Trophoblast cell (in vitro differentiated cells and primary cell): Measurements from ENCODE around the gene GALNT7.
"Not testable (repeated sequence)": the region's sequence is repeated elsewhere in the genome, so short reads cannot be mapped to it uniquely, and the experiment has no call there.

ENCODE experiments used
- DNase-seq, 2 donors: peaks; one replicate each; pipeline ENCODE4 v3.0.0-alpha.2; 2016
- H2AFZ ChIP-seq: 2 replicates; pipeline ENCODE4 v1.6.1; 2013; ENCODE audit warnings: low read length, moderate library complexity, mild to moderate bottlenecking; ENCODE audit not compliant: insufficient read depth, poor library complexity
- H2AK5ac ChIP-seq: 2 replicates; pipeline ENCODE4 v1.6.1; 2013; ENCODE audit warnings: mild to moderate bottlenecking, low read length
- H2BK120ac ChIP-seq: 2 replicates; pipeline ENCODE4 v1.6.1; 2013; ENCODE audit warnings: low read length, mild to moderate bottlenecking, moderate library complexity; ENCODE audit not compliant: insufficient read depth, poor library complexity
- H2BK12ac ChIP-seq: 2 replicates; pipeline ENCODE4 v1.6.1; 2013; ENCODE audit warnings: mild to moderate bottlenecking, low read length, moderate library complexity
- H2BK5ac ChIP-seq: 2 replicates; pipeline ENCODE4 v1.6.1; 2013; ENCODE audit warnings: low read length, low read depth, moderate library complexity, mild to moderate bottlenecking; ENCODE audit not compliant: poor library complexity
- H3K14ac ChIP-seq: 2 replicates; pipeline ENCODE4 v1.6.1; 2013; ENCODE audit warnings: mild to moderate bottlenecking, low read length
- H3K18ac ChIP-seq: 2 replicates; pipeline ENCODE4 v1.6.1; 2013; ENCODE audit warnings: mild to moderate bottlenecking, low read length
- H3K23ac ChIP-seq: 2 replicates; pipeline ENCODE4 v1.6.1; 2013; ENCODE audit warnings: low read length
- H3K27ac ChIP-seq: 2 replicates; pipeline ENCODE4 v1.5.1; 2013; ENCODE audit warnings: low read depth, mild to moderate bottlenecking, inconsistent platforms, low read length, moderate library complexity
- H3K27me3 ChIP-seq: 2 replicates; pipeline ENCODE4 v1.6.1; 2013; ENCODE audit warnings: inconsistent platforms, mild to moderate bottlenecking, low read length, moderate library complexity; ENCODE audit not compliant: insufficient read depth
- H3K36me3 ChIP-seq, 2 experiments: 1 replicate in 1 of 2; 2 replicates in 1 of 2; pipeline ENCODE4 v1.6.1; 2013; ENCODE audit warnings: low read length in 2 of 2, mild to moderate bottlenecking in 2 of 2, moderate library complexity in 1 of 2; ENCODE audit not compliant: insufficient read depth in 2 of 2, control insufficient read depth in 1 of 2
- H3K4ac ChIP-seq: 2 replicates; pipeline ENCODE4 v1.6.1; 2013; ENCODE audit warnings: low read depth, mild to moderate bottlenecking, low read length, moderate library complexity
- H3K4me1 ChIP-seq, 2 experiments: 1 replicate in 1 of 2; 2 replicates in 1 of 2; pipeline ENCODE4 v1.6.1; 2013; ENCODE audit warnings: low read length in 2 of 2, mild to moderate bottlenecking in 2 of 2, moderate library complexity in 1 of 2; ENCODE audit not compliant: insufficient read depth in 2 of 2, control insufficient read depth in 1 of 2
- H3K4me2 ChIP-seq: 2 replicates; pipeline ENCODE4 v1.6.1; 2013; ENCODE audit warnings: inconsistent platforms, mild to moderate bottlenecking, low read length, moderate library complexity
- H3K4me3 ChIP-seq: 2 replicates; pipeline ENCODE4 v1.5.1; 2013; ENCODE audit warnings: mild to moderate bottlenecking, low read depth, low read length, inconsistent platforms
- H3K79me1 ChIP-seq: one replicate; pipeline ENCODE4 v1.6.1; 2013; ENCODE audit warnings: low read length
- H3K79me2 ChIP-seq: 2 replicates; pipeline ENCODE4 v1.6.1; 2013; ENCODE audit warnings: low read length, mild to moderate bottlenecking; ENCODE audit not compliant: control insufficient read depth, insufficient read depth, poor library complexity
- H3K9ac ChIP-seq: 2 replicates; pipeline ENCODE4 v1.6.1; 2013; ENCODE audit warnings: mild to moderate bottlenecking, low read length
- H3K9me3 ChIP-seq: 2 replicates; pipeline ENCODE4 v1.6.1; 2013; ENCODE audit warnings: low read depth, mild to moderate bottlenecking, control low read depth, inconsistent platforms, low read length; ENCODE audit not compliant: insufficient read depth
- H4K12ac ChIP-seq: 2 replicates; pipeline ENCODE4 v1.6.1; 2013; ENCODE audit warnings: low read depth, mild to moderate bottlenecking, low read length, moderate library complexity
- H4K8ac ChIP-seq: 2 replicates; pipeline ENCODE4 v1.6.1; 2013; ENCODE audit warnings: low read depth, mild to moderate bottlenecking, low read length, moderate library complexity
- H4K91ac ChIP-seq: one replicate; pipeline ENCODE4 v1.6.1; 2013; ENCODE audit warnings: low read depth, mild to moderate bottlenecking, low read length, moderate library complexity
- WGBS: extraction: QIAGEN DNeasy Blood & Tissue Kit; methylation state at CpG from one replicate; pipeline ENCODE4 v1.1.7; 2013; ENCODE audit warnings: missing lambda C conversion rate; ENCODE audit not compliant: insufficient read length, insufficient coverage; ENCODE audit errors: extremely low coverage; 5-methylcytosine and 5-hydroxymethylcytosine counted together

Gene GALNT7

GRCh38 chr4:173181848-173182247 is 13.2 kb downstream of the GALNT7 start:
- H3K27me3 ChIP-seq: no peaks in the 10 kb centered on the region
- peaks cover 1% of the 10 kb centered on the region for H3K79me2 ChIP-seq
- no peak overlapping the region for H3K18ac ChIP-seq
- H4K12ac ChIP-seq: no peak overlapping the region
- no peak overlapping the region for H4K91ac ChIP-seq
- no peak overlapping the region for H3K4me3 ChIP-seq
- no peak overlapping the region for H3K9ac ChIP-seq
- no peak overlapping the region for H2AK5ac ChIP-seq
- H2BK120ac ChIP-seq: no peak overlapping the region
- no peak overlapping the region for H3K23ac ChIP-seq
- WGBS: no CpG with 5 or more reads among the region's 3 CpGs
- no peak overlapping the region for H2AFZ ChIP-seq
- H4K8ac ChIP-seq: no peak overlapping the region
- no peak overlapping the region for H2BK5ac ChIP-seq
- no peak overlapping the region for H3K27ac ChIP-seq
- H3K14ac ChIP-seq: no peak overlapping the region
- no peaks in the 10 kb centered on the region for H3K36me3 ChIP-seq
- peaks cover 2% of the 10 kb centered on the region for H3K9me3 ChIP-seq
- no peak overlapping the region for H3K4me2 ChIP-seq
- H2BK12ac ChIP-seq: no peak overlapping the region
- H3K4ac ChIP-seq: no peak overlapping the region
- peaks cover 0 to 2% of the 10 kb centered on the region in 2 experiments for H3K4me1 ChIP-seq
- H3K79me1 ChIP-seq: no peaks in the 10 kb centered on the region
- DNase-seq: no peak

- Histone ChIP-seq H2BK120ac (no peak overlapping the region), H2BK5ac (no peak overlapping the region), H4K12ac (no peak overlapping the region)
Observed at GRCh38 chr4:173182403-173182802, 13.8 kb downstream of the GALNT7 start.

GRCh38 chr4:173183659-173184247 is 15.1 kb downstream of the GALNT7 start:
- not testable (repeated sequence) for H2BK5ac ChIP-seq, H3K36me3 ChIP-seq, DNase-seq, H2AK5ac ChIP-seq, H2BK120ac ChIP-seq, H3K4me2 ChIP-seq, H3K79me1 ChIP-seq, H4K91ac ChIP-seq, H3K4me3 ChIP-seq, H3K9me3 ChIP-seq, H2AFZ ChIP-seq, H4K8ac ChIP-seq, H3K23ac ChIP-seq, H3K79me2 ChIP-seq, H3K4me1 ChIP-seq, H3K14ac ChIP-seq, H2BK12ac ChIP-seq, H3K9ac ChIP-seq, H3K27ac ChIP-seq, H3K18ac ChIP-seq, H3K27me3 ChIP-seq, H4K12ac ChIP-seq
- no CpG with 5 or more reads among the region's 50 CpGs for WGBS
- peak overlapping the region; percentile 46 for H3K4ac ChIP-seq

More at GRCh38 chr4:173182403-173182802, 13.8 kb downstream of the GALNT7 start:
- Histone ChIP-seq H2BK12ac (no peak overlapping the region), H3K23ac (no peak overlapping the region), H3K4me3 (no peak overlapping the region), H3K14ac (no peak overlapping the region), H3K36me3 (no peaks in the 10 kb centered on the region), H2AK5ac (no peak overlapping the region), H3K4me1 (peaks cover 0 to 2% of the 10 kb centered on the region in 2 experiments), H4K8ac (no peak overlapping the region), H2AFZ (no peak overlapping the region), H3K27me3 (no peaks in the 10 kb centered on the region), H3K79me1 (no peaks in the 10 kb centered on the region), H4K91ac (no peak overlapping the region), H3K9me3 (peaks cover 2% of the 10 kb centered on the region), H3K4ac (no peak overlapping the region), H3K79me2 (peaks cover 1% of the 10 kb centered on the region), H3K18ac (no peak overlapping the region), H3K27ac (no peak overlapping the region), H3K4me2 (no peak overlapping the region), H3K9ac (no peak overlapping the region)
- WGBS: no CpG with 5 or more reads among the region's 4 CpGs
- peak in 1 of 2 donors; percentile 54 for DNase-seq

- no peak overlapping the region for H3K18ac ChIP-seq
- H2BK120ac ChIP-seq: no peak overlapping the region
- H3K4ac ChIP-seq: no peak overlapping the region
- no peak overlapping the region for H3K14ac ChIP-seq
- no peak overlapping the region for H3K9ac ChIP-seq
- peaks cover 1% of the 10 kb centered on the region for H3K79me2 ChIP-seq
- H3K79me1 ChIP-seq: no peaks in the 10 kb centered on the region
- H3K4me1 ChIP-seq: peaks cover 0 to 2% of the 10 kb centered on the region in 2 experiments
- H2AFZ ChIP-seq: no peak overlapping the region
- no peak overlapping the region for H4K8ac ChIP-seq
- H3K9me3 ChIP-seq: peaks cover 2% of the 10 kb centered on the region
- H4K91ac ChIP-seq: no peak overlapping the region
- H2BK5ac ChIP-seq: no peak overlapping the region
- H2BK12ac ChIP-seq: no peak overlapping the region
- H3K36me3 ChIP-seq: no peaks in the 10 kb centered on the region
- no peak overlapping the region for H4K12ac ChIP-seq
- no peak for DNase-seq
- H3K27ac ChIP-seq: no peak overlapping the region
- WGBS: no CpG with 5 or more reads among the region's 5 CpGs
- no peak overlapping the region for H3K4me3 ChIP-seq
- H3K27me3 ChIP-seq: no peaks in the 10 kb centered on the region
- no peak overlapping the region for H3K23ac ChIP-seq
- H2AK5ac ChIP-seq: no peak overlapping the region
- no peak overlapping the region for H3K4me2 ChIP-seq
Observed at GRCh38 chr4:173185847-173186510, 17.4 kb downstream of the GALNT7 start.
